OCI-LY7 (cell line): ENCODE data around the gene APCDD1. TPM values are rescaled to one million over a fixed set of nuclear protein-coding genes. Genes with fewer than 3 reads are reported as not detected.
"Not testable (repeated sequence)": the region's sequence is repeated elsewhere in the genome, so short reads cannot be mapped to it uniquely, and the experiment has no call there.

Experiments
- BruUV-seq: library from RNA; stranded (reverse); fragments of 400-500 nt; replicated peaks from 2 replicates; lab custom pipeline; 2021; lab: Mats Ljungman, UMichigan
- CTCF ChIA-PET: fragments of 300-600 bp; sonication (Branson Sonifier 250); formaldehyde crosslinking; loops from one replicate; lab custom pipeline; 2022; ENCODE audit warnings: antibody characterized with exemption; ENCODE audit not compliant: unreplicated experiment; lab: Charles Lee
- POLR2A ChIA-PET: fragments of 300-600 bp; sonication (Branson Sonifier 250); formaldehyde crosslinking; loops from one replicate; lab custom pipeline; 2022; ENCODE audit warnings: antibody characterized with exemption; lab: Charles Lee
- DNase-seq: peaks from one replicate; pipeline ENCODE4 v3.0.0-alpha.2; 2015; ENCODE audit warnings: low spot score
- H2AFZ ChIP-seq: fragments of 200-600 bp; sonication (generic), shearing (Covaris generic); 2 replicates; pipeline ENCODE4 v1.6.1; 2014; ENCODE audit warnings: mild to moderate bottlenecking, antibody characterized with exemption, low read length, moderate library complexity
- H3K27ac ChIP-seq: fragments of 200-600 bp; sonication (generic); 2 replicates; pipeline ENCODE4 v1.5.1; 2014; ENCODE audit warnings: mixed run types, low read depth, mild to moderate bottlenecking, moderate library complexity, low read length, inconsistent platforms; ENCODE audit not compliant: poor library complexity, severe bottlenecking
- H3K36me3 ChIP-seq: fragments of 200-600 bp; sonication (generic); 2 replicates; pipeline ENCODE4 v1.6.1; 2014; ENCODE audit warnings: mild to moderate bottlenecking, antibody characterized with exemption, low read length, moderate library complexity, mixed read lengths; ENCODE audit not compliant: insufficient read depth
- H3K4me1 ChIP-seq: fragments of 200-600 bp; sonication (generic); 2 replicates; pipeline ENCODE4 v1.5.1; 2014; ENCODE audit warnings: mild to moderate bottlenecking, low read length; ENCODE audit not compliant: insufficient read depth, poor library complexity, severe bottlenecking
- H3K4me2 ChIP-seq: fragments of 200-600 bp; sonication (generic); 2 replicates; pipeline ENCODE4 v1.6.1; 2014; ENCODE audit warnings: mild to moderate bottlenecking, low read length
- H3K4me3 ChIP-seq: fragments of 200-600 bp; sonication (generic); 2 replicates; pipeline ENCODE4 v1.5.1; 2014; ENCODE audit warnings: mild to moderate bottlenecking, low read depth, low read length; ENCODE audit not compliant: poor library complexity, severe bottlenecking
- H3K79me2 ChIP-seq: fragments of 200-600 bp; sonication (generic); 2 replicates; pipeline ENCODE4 v1.6.1; 2016; ENCODE audit warnings: low read depth, mild to moderate bottlenecking, low read length, moderate library complexity, mixed read lengths; ENCODE audit not compliant: insufficient read depth
- H3K9me2 ChIP-seq: fragments of 200-600 bp; sonication (generic); 2 replicates; pipeline ENCODE4 v1.6.1; 2016; ENCODE audit warnings: mild to moderate bottlenecking, low read length, mixed read lengths; ENCODE audit not compliant: insufficient read depth
- H3K9me3 ChIP-seq: fragments of 200-600 bp; sonication (generic); 2 replicates; pipeline ENCODE4 v1.6.1; 2014; ENCODE audit warnings: mild to moderate bottlenecking, mixed run types, low read length, mixed read lengths
- H4K20me1 ChIP-seq: fragments of 200-600 bp; sonication (generic); 2 replicates; pipeline ENCODE4 v1.6.1; 2014; ENCODE audit warnings: mild to moderate bottlenecking, antibody characterized with exemption, low read length, moderate library complexity, mixed read lengths; ENCODE audit not compliant: insufficient read depth
- CTCF ChIP-seq: fragments of 200-600 bp; sonication (generic); conservative IDR thresholded peaks from 2 replicates; pipeline ENCODE4 v1.5.1; 2014; ENCODE audit warnings: mild to moderate bottlenecking, antibody characterized with exemption, low read length, moderate library complexity, mixed read lengths
- EZH2phosphoT487 ChIP-seq: fragments of 200-600 bp; sonication (generic); IDR thresholded peaks from 2 replicates; pipeline ENCODE4 v1.6.1; 2018; ENCODE audit warnings: low read depth, borderline replicate concordance, mild to moderate bottlenecking, mixed run types, antibody characterized with exemption, low read length, moderate library complexity, mixed read lengths
- intact Hi-C: fragments of 100-400 bp; cut with micrococcal nuclease; formaldehyde crosslinking; loops from one replicate; pipeline ENCODE4 v1.10.0; 2022; ENCODE audit not compliant: unreplicated experiment
- total RNA-seq, 2 experiments: library from RNA; depleted of rRNA in 1 of 2; stranded (reverse); fragments of >200 nt in 1 of 2; shearing (Covaris generic) in 1 of 2; gene quantifications; 2 replicates each; pipeline ENCODE4 v1.2.3, GENCODE V29; 2014 to 2022

APCDD1 gene
- total RNA-seq, 2 experiments from 2014 or later: not detected

GRCh38 chr18:10463741-10464140 lies 9.3 kb downstream of the APCDD1 start:
- Histone ChIP-seq H3K79me2 (no peaks in the 10 kb centered on the region), H3K36me3 (no peaks in the 10 kb centered on the region), H3K9me2 (no peaks in the 10 kb centered on the region), H3K27ac (no peak overlapping the region), H3K4me1 (no peaks in the 10 kb centered on the region), H3K9me3 (no peaks in the 10 kb centered on the region), H3K4me2 (no peak overlapping the region), H4K20me1 (no peaks in the 10 kb centered on the region), H2AFZ (no peak overlapping the region), H3K4me3 (no peak overlapping the region)
- DNase-seq: no peak
- no TSS peak for BruUV-seq
- intact Hi-C loops: no loop called here
- CTCF ChIA-PET: no interaction called here
- POLR2A ChIA-PET: interaction anchor here (0.6 kb wide), 1 partner anchor 12 kb away, joined by 3 read pairs; no protein-coding TSS in a partner anchor
- no peak for TF ChIP-seq EZH2phosphoT487
- no peak for TF ChIP-seq CTCF

GRCh38 chr18:10464161-10464648 lies 9.8 kb downstream of the APCDD1 start:
- H3K79me2 ChIP-seq, H3K27ac ChIP-seq, H3K4me3 ChIP-seq, H2AFZ ChIP-seq, H4K20me1 ChIP-seq, DNase-seq, H3K9me2 ChIP-seq, H3K9me3 ChIP-seq, BruUV-seq, intact Hi-C loops, CTCF ChIA-PET, H3K36me3 ChIP-seq, H3K4me2 ChIP-seq, H3K4me1 ChIP-seq: not testable (repeated sequence)
- POLR2A ChIA-PET: interaction anchor here (0.6 kb wide), 1 partner anchor 12 kb away, joined by 3 read pairs; no protein-coding TSS in a partner anchor

- Histone ChIP-seq H3K4me2 (no peak overlapping the region), H3K4me3 (no peak overlapping the region), H3K27ac (no peak overlapping the region), H3K79me2 (no peaks in the 10 kb centered on the region), H3K36me3 (no peaks in the 10 kb centered on the region), H3K9me3 (no peaks in the 10 kb centered on the region), H3K9me2 (no peaks in the 10 kb centered on the region), H3K4me1 (no peaks in the 10 kb centered on the region), H2AFZ (no peak overlapping the region), H4K20me1 (no peaks in the 10 kb centered on the region)
- BruUV-seq: no TSS peak
- CTCF ChIA-PET: no interaction called here
- DNase-seq: no peak
- TF ChIP-seq CTCF: no peak
- TF ChIP-seq EZH2phosphoT487: no peak
- intact Hi-C loops: no loop called here
- POLR2A ChIA-PET: no interaction called here
Measured at GRCh38 chr18:10465174-10465939, 10.9 kb downstream of the APCDD1 start.
